ENCODE measurements around the gene ZNF207.

The ZNF207 gene

GRCh38 chr17:32323046-32323445, 26.9 kb upstream of the ZNF207 start:
- no peaks in the 10 kb centered on the region for H3K9me3 Mint-ChIP-seq
- peaks cover 31% of the 10 kb centered on the region for H3K4me1 Mint-ChIP-seq
- no peaks in the 10 kb centered on the region for H3K27me3 Mint-ChIP-seq
- peak overlapping the region; percentile 54 for H3K27ac Mint-ChIP-seq
- H3K4me3 Mint-ChIP-seq, result no peak overlapping the region
- no peaks in the 10 kb centered on the region for H3K36me3 Mint-ChIP-seq
- ATAC-seq, result no peak

- peak; percentile 47 for ATAC-seq
- no peaks in the 10 kb centered on the region for H3K36me3 Mint-ChIP-seq
Observed at GRCh38 chr17:32323811-32324491, 26.0 kb upstream of the ZNF207 start.

GRCh38 chr17:32327911-32328310, 22.0 kb upstream of the ZNF207 start:
- no peak for ATAC-seq
- Mint-ChIP-seq H3K4me1 (peaks cover 29% of the 10 kb centered on the region), H3K27ac (peak overlapping the region; percentile 78), H3K36me3 (no peaks in the 10 kb centered on the region), H3K9me3 (no peaks in the 10 kb centered on the region), H3K4me3 (no peak overlapping the region), H3K27me3 (no peaks in the 10 kb centered on the region)

More at GRCh38 chr17:32323811-32324491, 26.0 kb upstream of the ZNF207 start:
- Mint-ChIP-seq H3K9me3 (no peaks in the 10 kb centered on the region), H3K27me3 (no peaks in the 10 kb centered on the region), H3K4me3 (no peak overlapping the region), H3K27ac (peak overlapping the region; percentile 54), H3K4me1 (peaks cover 33% of the 10 kb centered on the region)

GRCh38 chr17:32330147-32330546, 19.8 kb upstream of the ZNF207 start:
- H3K9me3 Mint-ChIP-seq, result no peaks in the 10 kb centered on the region
- H3K27ac Mint-ChIP-seq, result no peak overlapping the region
- H3K4me3 Mint-ChIP-seq, result no peak overlapping the region
- peaks cover 16% of the 10 kb centered on the region for H3K36me3 Mint-ChIP-seq
- peaks cover 16% of the 10 kb centered on the region for H3K4me1 Mint-ChIP-seq
- ATAC-seq, result no peak
- H3K27me3 Mint-ChIP-seq, result no peaks in the 10 kb centered on the region

GRCh38 chr17:32331243-32332040, 18.5 kb upstream of the ZNF207 start:
- Mint-ChIP-seq H3K27ac (no peak overlapping the region), H3K4me1 (peaks cover 16% of the 10 kb centered on the region), H3K4me3 (no peak overlapping the region), H3K36me3 (peaks cover 25% of the 10 kb centered on the region), H3K9me3 (no peaks in the 10 kb centered on the region), H3K27me3 (no peaks in the 10 kb centered on the region)
- ATAC-seq, result no peak

GRCh38 chr17:32333187-32333586, 16.8 kb upstream of the ZNF207 start:
- ATAC-seq, result no peak
- H3K36me3 Mint-ChIP-seq, result peaks cover 25% of the 10 kb centered on the region
- no peak overlapping the region for H3K27ac Mint-ChIP-seq
- peaks cover 16% of the 10 kb centered on the region for H3K4me1 Mint-ChIP-seq
- H3K9me3 Mint-ChIP-seq, result no peaks in the 10 kb centered on the region
- no peaks in the 10 kb centered on the region for H3K27me3 Mint-ChIP-seq
- H3K4me3 Mint-ChIP-seq, result no peak overlapping the region

- Mint-ChIP-seq H3K36me3 (peaks cover 25% of the 10 kb centered on the region), H3K27me3 (no peaks in the 10 kb centered on the region), H3K9me3 (no peaks in the 10 kb centered on the region), H3K27ac (no peak overlapping the region), H3K4me1 (peaks cover 6% of the 10 kb centered on the region), H3K4me3 (no peak overlapping the region)
- ATAC-seq, result no peak
Observed at GRCh38 chr17:32335046-32335445, 14.9 kb upstream of the ZNF207 start.

GRCh38 chr17:32335687-32336086, 14.3 kb upstream of the ZNF207 start:
- Mint-ChIP-seq H3K4me1 (peaks cover 11% of the 10 kb centered on the region), H3K36me3 (peaks cover 25% of the 10 kb centered on the region), H3K27me3 (no peaks in the 10 kb centered on the region), H3K27ac (no peak overlapping the region), H3K9me3 (no peaks in the 10 kb centered on the region), H3K4me3 (no peak overlapping the region)
- ATAC-seq, result no peak

GRCh38 chr17:32341141-32341856, 8.7 kb upstream of the ZNF207 start:
- Mint-ChIP-seq H3K9me3 (no peaks in the 10 kb centered on the region), H3K27me3 (no peaks in the 10 kb centered on the region), H3K4me3 (peak overlapping the region; percentile 90), H3K4me1 (peaks cover 17% of the 10 kb centered on the region), H3K36me3 (no peaks in the 10 kb centered on the region), H3K27ac (peak overlapping the region; percentile 94)
- peak; percentile 78 for ATAC-seq

GRCh38 chr17:32341857-32342602, 7.9 kb upstream of the ZNF207 start, which contains the start of gene C17orf75:
C17orf75 (minus strand) TSS chr17:32342173; CDS start chr17:32342139, 34 bp downstream.
- no peaks in the 10 kb centered on the region for H3K9me3 Mint-ChIP-seq
- no peaks in the 10 kb centered on the region for H3K36me3 Mint-ChIP-seq
- H3K27ac Mint-ChIP-seq, result peak within 1 kb of the TSS; percentile 94
- peak within 1 kb of the TSS; percentile 90 for H3K4me3 Mint-ChIP-seq
- no peaks in the 10 kb centered on the region for H3K27me3 Mint-ChIP-seq
- peaks cover 17% of the 10 kb centered on the region for H3K4me1 Mint-ChIP-seq
- ATAC-seq, result peak; percentile 95

- Mint-ChIP-seq H3K36me3 (no peaks in the 10 kb centered on the region), H3K9me3 (no peaks in the 10 kb centered on the region), H3K4me3 (peak overlapping the region; percentile 90), H3K27me3 (no peaks in the 10 kb centered on the region), H3K4me1 (peaks cover 17% of the 10 kb centered on the region), H3K27ac (peak overlapping the region; percentile 94)
- no peak for ATAC-seq
Observed at GRCh38 chr17:32342603-32343325, 7.2 kb upstream of the ZNF207 start.

GRCh38 chr17:32345951-32346600, 3.9 kb upstream of the ZNF207 start:
- H3K9me3 Mint-ChIP-seq, result no peaks in the 10 kb centered on the region
- no peak for ATAC-seq
- peaks cover 15% of the 10 kb centered on the region for H3K36me3 Mint-ChIP-seq
- no peak overlapping the region for H3K27ac Mint-ChIP-seq
- H3K27me3 Mint-ChIP-seq, result no peaks in the 10 kb centered on the region
- H3K4me1 Mint-ChIP-seq, result peaks cover 7% of the 10 kb centered on the region
- no peak overlapping the region for H3K4me3 Mint-ChIP-seq

- Mint-ChIP-seq H3K27ac (no peak overlapping the region), H3K4me3 (peak overlapping the region; percentile 28), H3K36me3 (peaks cover 15% of the 10 kb centered on the region), H3K27me3 (no peaks in the 10 kb centered on the region), H3K4me1 (peaks cover 5% of the 10 kb centered on the region), H3K9me3 (no peaks in the 10 kb centered on the region)
- no peak for ATAC-seq
Observed at GRCh38 chr17:32348483-32348800, 1.5 kb upstream of the ZNF207 start.

- Mint-ChIP-seq H3K27ac (peak overlapping the region; percentile 99), H3K9me3 (no peaks in the 10 kb centered on the region), H3K36me3 (peaks cover 15% of the 10 kb centered on the region), H3K27me3 (no peaks in the 10 kb centered on the region), H3K4me1 (peaks cover 11% of the 10 kb centered on the region), H3K4me3 (peak overlapping the region; percentile 92)
- ATAC-seq, result peak; percentile 39
Observed at GRCh38 chr17:32349503-32349853, 479 bp upstream of the ZNF207 start.

Measured in stimulated activated memory B cell treated with anti-CD40 and anti-IgM and Interleukin-4, amounts not matched to agents 10 μg/mL and 1 μg/mL and 100 μg/mL, for 72 hours (primary cell).